ENCODE measurements around the gene RBM33. TPM values are rescaled to one million over a fixed set of nuclear protein-coding genes. Genes with fewer than 3 reads are reported as not detected.

Gene RBM33
- total and polyA plus RNA-seq, 2 of the 8 experiments (the other 6 are each of a cell fraction or from before 2014, with no cell fraction given) = 16.5 to 64.6 TPM

GRCh38 chr7:155807065-155807671 is 162.7 kb downstream of the RBM33 start:
- TF ChIP-seq MAX (IDR thresholded peaks at IDR 0.05) = peak; percentile 28; the same call in 1 of the 2 replicates
- 0 out of 2 replicates have a peak, but pooled peaks have one; percentile 7 for TF ChIP-seq BACH1 (IDR thresholded peaks at IDR 0.05; ENCODE audit: low read length)
- peak; percentile 14 for TF ChIP-seq EZH2 (IDR thresholded peaks at IDR 0.05; ENCODE audit: low read depth, low read length, severe bottlenecking)
- peak; percentile 21 for TF ChIP-seq ASH2L (IDR thresholded peaks at IDR 0.05; ENCODE audit: low read length)
- TF ChIP-seq POLR2AphosphoS5 (IDR thresholded peaks at IDR 0.05; ENCODE audit: low read depth, low read length) = no peak
- TF ChIP-seq TEAD4 (IDR thresholded peaks at IDR 0.05; ENCODE audit: low read depth, low read length) = no peak
- TF ChIP-seq E2F6 (IDR thresholded peaks at IDR 0.05) = peak; percentile 39
- peak; percentile 57; the same call in 1 of the 2 replicates for TF ChIP-seq KDM1A (IDR thresholded peaks at IDR 0.05; ENCODE audit: borderline replicate concordance, low read length)
- H3K9ac ChIP-seq (replicated peaks in 1 of 4; ENCODE audit: extremely low read depth in 1 of 4, low read depth in 3 of 4, low read length in 3 of 4) = no peak overlapping the region
- 0 out of 2 replicates have a peak overlapping the region, but pooled peaks have one; percentile 50 for H2BK12ac ChIP-seq (ENCODE audit: low read depth, low read length)
- peaks cover 0 to 8% of the 10 kb centered on the region in 2 experiments; a peak in 2 of 4 replicates for H3K9me3 ChIP-seq (ENCODE audit: insufficient read depth in 2 of 2, low read depth in 1 of 2, low read length in 1 of 2)
- no peak overlapping the region for H3K14ac ChIP-seq (ENCODE audit: insufficient read length)
- peaks cover 84 to 100% (median 97%) of the 10 kb centered on the region in 4 experiments for H3K27me3 ChIP-seq (replicated peaks in 1 of 4; ENCODE audit: control insufficient read depth in 3 of 4, extremely low read depth in 1 of 4, insufficient read depth in 3 of 4, low read length in 3 of 4)
- H2BK5ac ChIP-seq (ENCODE audit: low read depth, low read length) = no peak overlapping the region; the same call in 1 of the 2 replicates
- H3K4me2 ChIP-seq (ENCODE audit: insufficient read depth in 1 of 2, low read depth in 2 of 2, low read length in 2 of 2) = peak overlapping the region; percentile 40 to 73
- DNase-seq (ENCODE audit: low read depth in 1 of 2, low spot score in 2 of 2) (no peak), FAIRE-seq (no peak)
- no peak overlapping the region for H2AFZ ChIP-seq (ENCODE audit: low read length)
- CTCF ChIA-PET (ENCODE audit: partially characterized antibody) = interaction anchor here (1.5 kb wide), 1 partner anchor 88 kb away, joined by 3 read pairs; no protein-coding TSS in a partner anchor
- 0 out of 2 replicates have a peak overlapping the region, but pooled peaks have one; percentile 48 for H2BK20ac ChIP-seq (ENCODE audit: low read length)
- no peak overlapping the region for H3K18ac ChIP-seq (ENCODE audit: extremely low read depth, low read length)
- peak overlapping the region; percentile 58 for H3K4ac ChIP-seq (replicated peaks; ENCODE audit: insufficient read length, low read depth, low read length)
- no peak overlapping the region for H3K27ac ChIP-seq (ENCODE audit: low read depth, low read length)
- H3K23ac ChIP-seq (ENCODE audit: insufficient read length) = no peak overlapping the region
- no peak overlapping the region for H4K8ac ChIP-seq (ENCODE audit: extremely low read depth, insufficient read depth, low read length)
- H4K91ac ChIP-seq (replicated peaks; ENCODE audit: insufficient read length, low read length) = no peak overlapping the region
- no peaks in the 10 kb centered on the region for H3K79me2 ChIP-seq (ENCODE audit: control insufficient read depth in 1 of 2, insufficient read depth in 2 of 2, low read length in 2 of 2)
- no peak overlapping the region for H3K56ac ChIP-seq (replicated peaks; ENCODE audit: insufficient read length, low read depth, low read length)
- peak overlapping the region; percentile 10 to 56 (median 15); a peak in 5 of 8 replicates for H3K4me3 ChIP-seq (ENCODE audit: extremely low read depth in 1 of 4, insufficient read depth in 2 of 4, low read depth in 3 of 4, low read length in 4 of 4)
- peaks cover 12% of the 10 kb centered on the region; the same call in 1 of the 2 replicates for H3K23me2 ChIP-seq (ENCODE audit: low read depth, low read length)
- no peaks in the 10 kb centered on the region for H3K79me1 ChIP-seq (ENCODE audit: low read depth, low read length)
- peaks cover 8 to 68% (median 47%) of the 10 kb centered on the region in 4 experiments for H3K4me1 ChIP-seq (replicated peaks in 1 of 4; ENCODE audit: control insufficient read depth in 3 of 4, insufficient read depth in 4 of 4, low read length in 3 of 4)
- no peak overlapping the region for H2BK120ac ChIP-seq (replicated peaks; ENCODE audit: low read depth, low read length)
- H2BK15ac ChIP-seq (ENCODE audit: low read length) = no peak overlapping the region
- no peak overlapping the region for H2AK5ac ChIP-seq (ENCODE audit: low read depth, low read length)
- peaks cover 16 to 25% of the 10 kb centered on the region in 2 experiments for H4K20me1 ChIP-seq (replicated peaks in 1 of 2; ENCODE audit: control insufficient read depth in 1 of 2, insufficient read depth in 2 of 2, low read length in 2 of 2)
- H3K36me3 ChIP-seq (ENCODE audit: control insufficient read depth in 2 of 4, insufficient read depth in 4 of 4, low read length in 3 of 4) = peaks cover 0 to 9% (median 0%) of the 10 kb centered on the region in 4 experiments; a peak in 2 of 8 replicates
- H4K5ac ChIP-seq (ENCODE audit: insufficient read length, low read depth, low read length) = no peak overlapping the region
- 1% methylated on average over 16 of the region's 19 CpGs; no CpG with 5 or more reads in 1 of the 2 experiments for WGBS, 2 experiments (ENCODE audit: extremely low coverage in 1 of 2, insufficient coverage in 1 of 2, insufficient read length in 1 of 2, insufficient replicate concordance in 2 of 2, low coverage in 1 of 2, low lambda C conversion rate in 2 of 2, missing lambda C conversion rate in 1 of 2)
- POLR2A ChIA-PET (ENCODE audit: partially characterized antibody) = no interaction called here
